K562 (cell line): ENCODE data around the gene PPM1L.

Experiments
- CBX5 ChIP-seq: IDR thresholded peaks from 2 replicates; pipeline ENCODE4 v1.6.1; 2014; ENCODE audit warnings: low read depth, borderline replicate concordance
- EP300 ChIP-seq: IDR thresholded peaks from 2 replicates; pipeline ENCODE4 v1.6.1; 2012; ENCODE audit warnings: low read length, improper control_type of control experiment
- ESRRB ChIP-seq: fragments of 250-450 bp; sonication (Bioruptor Pico); IDR thresholded peaks from 2 replicates; pipeline ENCODE4 v1.5.0; 2020; ENCODE audit warnings: mild to moderate bottlenecking, moderate library complexity, borderline replicate concordance
- FOXM1 ChIP-seq, 2 experiments: fragments of 450-650 bp in 1 of 2; sonication (generic) in 1 of 2; formaldehyde crosslinking in 1 of 2; IDR thresholded peaks; 2 replicates each; pipeline versions ENCODE4 v1.6.1 to v1.9.0; 2017 to 2022; ENCODE audit warnings: low read depth in 2 of 2, mild to moderate bottlenecking in 2 of 2, missing genetic modification reagents in 1 of 2, moderate library complexity in 1 of 2
- GATA2 ChIP-seq: sonication (generic); formaldehyde crosslinking; IDR thresholded peaks from 2 replicates; pipeline ENCODE4 v1.4.0; 2020; ENCODE audit warnings: mild to moderate bottlenecking, missing genetic modification reagents
- MAFG ChIP-seq: fragments of 450-650 bp; conservative IDR thresholded peaks from 2 replicates; pipeline ENCODE4 v1.6.1; 2016; ENCODE audit warnings: missing genetic modification characterization, missing compliant biosample characterization
- MYC ChIP-seq, 2 experiments: fragments of 250-450 bp in 1 of 2; sonication (Bioruptor Pico) in 1 of 2; IDR thresholded peaks; 2 replicates each; pipeline versions ENCODE4 v1.5.1 to v1.6.1; 2012 to 2021; ENCODE audit warnings: low read depth in 2 of 2, borderline replicate concordance in 1 of 2, improper control_type of control experiment in 1 of 2, low read length in 1 of 2, mild to moderate bottlenecking in 1 of 2, moderate library complexity in 1 of 2
- ZBTB1 ChIP-seq: sonication (generic); formaldehyde crosslinking; IDR thresholded peaks from 2 replicates; pipeline ENCODE4 v1.8.1; 2023; ENCODE audit warnings: missing genetic modification reagents, low read depth, mild to moderate bottlenecking, borderline replicate concordance

DNA sequence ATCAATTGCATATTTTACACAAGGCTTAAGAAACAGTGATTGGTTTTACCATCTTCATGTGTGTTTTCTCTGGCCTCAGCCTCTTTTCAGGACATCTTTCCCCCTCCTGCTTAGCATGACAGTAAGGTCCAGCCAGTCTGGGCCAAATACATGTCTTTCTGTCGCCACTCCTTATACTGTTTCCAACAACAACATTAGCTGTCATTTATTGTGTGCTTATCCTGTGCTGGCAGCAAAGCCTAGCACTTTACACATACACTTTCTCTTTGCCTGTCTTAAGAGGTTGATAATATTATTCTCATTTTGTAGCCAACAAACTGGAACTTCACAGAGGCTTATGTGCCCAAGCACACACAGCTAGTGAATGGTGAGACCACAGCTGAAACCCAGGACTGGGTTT lies 311.3 kb downstream of the PPM1L start:
- TF ChIP-seq EP300 = no peak
- TF ChIP-seq FOXM1 (IDR thresholded peaks at IDR 0.05; ENCODE audit: low read depth) = no peak
- TF ChIP-seq FOXM1 (CRISPR knock-in tag; IDR thresholded peaks at IDR 0.05; ENCODE audit: low read depth) = no peak
- no peak for TF ChIP-seq MAFG (tag)
- TF ChIP-seq ESRRB = no peak
- TF ChIP-seq MYC (IDR thresholded peaks at IDR 0.05; ENCODE audit: low read depth, low read length) = no peak
- TF ChIP-seq MYC (CRISPR knock-in tag; IDR thresholded peaks at IDR 0.05; ENCODE audit: borderline replicate concordance, low read depth) = no peak
- TF ChIP-seq ZBTB1 = no peak
- no peak for TF ChIP-seq GATA2 (CRISPR knock-in tag)
- no peak for TF ChIP-seq CBX5
